GM19239 (cell line): Measurements from ENCODE around the gene SEPTIN2.
A peak's percentile ranks its signal among the peaks of the same experiment; 100 is the strongest.
"Not testable (repeated sequence)": the region's sequence is repeated elsewhere in the genome, so short reads cannot be mapped to it uniquely, and the experiment has no call there.

Experiments used
- DNase-seq: peaks from one replicate; pipeline ENCODE4 v3.0.0; 2011; ENCODE audit warnings: low spot score; ENCODE audit not compliant: insufficient read length
- FAIRE-seq: peaks from 2 replicates; lab custom pipeline; 2011; peaks lifted over from hg19 to GRCh38; lab: Jason Lieb, UNC

SEPTIN2 gene

GRCh38 chr2:241286348-241287090 lies 29.2 kb upstream of the SEPTIN2 start:
- FAIRE-seq: no peak

GRCh38 chr2:241288324-241288888 lies 27.3 kb upstream of the SEPTIN2 start:
- FAIRE-seq (no peak), DNase-seq (no peak)

More at GRCh38 chr2:241286348-241287090, 29.2 kb upstream of the SEPTIN2 start:
- no peak for DNase-seq

- DNase-seq (no peak), FAIRE-seq (no peak)
Measured at GRCh38 chr2:241289053-241289452, 26.7 kb upstream of the SEPTIN2 start.

GRCh38 chr2:241289597-241289996 lies 26.1 kb upstream of the SEPTIN2 start:
- no peak for FAIRE-seq
- DNase-seq: no peak

- no peak for FAIRE-seq
Measured at GRCh38 chr2:241291153-241291552, 24.6 kb upstream of the SEPTIN2 start.

GRCh38 chr2:241291977-241292376 lies 23.7 kb upstream of the SEPTIN2 start:
- no peak for FAIRE-seq
- DNase-seq: no peak

More at GRCh38 chr2:241291153-241291552, 24.6 kb upstream of the SEPTIN2 start:
- no peak for DNase-seq

GRCh38 chr2:241293378-241293797 lies 22.3 kb upstream of the SEPTIN2 start:
- FAIRE-seq, DNase-seq: not testable (repeated sequence)

- FAIRE-seq (no peak), DNase-seq (no peak)
Measured at GRCh38 chr2:241295326-241296095, 20.2 kb upstream of the SEPTIN2 start.

GRCh38 chr2:241296767-241297166 lies 19.0 kb upstream of the SEPTIN2 start:
- FAIRE-seq (no peak), DNase-seq (no peak)

- DNase-seq (no peak), FAIRE-seq (peak; percentile 33)
Measured at GRCh38 chr2:241298673-241299072, 17.1 kb upstream of the SEPTIN2 start.

GRCh38 chr2:241300000-241300399 lies 15.7 kb upstream of the SEPTIN2 start:
- DNase-seq (no peak), FAIRE-seq (no peak)

GRCh38 chr2:241302083-241302482 lies 13.6 kb upstream of the SEPTIN2 start:
- FAIRE-seq (no peak), DNase-seq (no peak)

GRCh38 chr2:241302759-241303651 lies 12.7 kb upstream of the SEPTIN2 start:
- DNase-seq (no peak), FAIRE-seq (no peak)

- FAIRE-seq (no peak), DNase-seq (no peak)
Measured at GRCh38 chr2:241304039-241304670, 11.6 kb upstream of the SEPTIN2 start.

- DNase-seq: no peak
- FAIRE-seq: no peak
Measured at GRCh38 chr2:241307055-241307454, 8.7 kb upstream of the SEPTIN2 start.

- FAIRE-seq: no peak
- DNase-seq: no peak
Measured at GRCh38 chr2:241308267-241308666, 7.5 kb upstream of the SEPTIN2 start.

- DNase-seq: no peak
- FAIRE-seq: no peak
Measured at GRCh38 chr2:241308832-241309500, 6.8 kb upstream of the SEPTIN2 start.

- FAIRE-seq (peak; percentile 97), DNase-seq (peak; percentile 28)
Measured at GRCh38 chr2:241309684-241310117, 6.0 kb upstream of the SEPTIN2 start.
